Upper lobe of left lung (tissue), 4 donors: ENCODE measurements around the gene OLFML1.

Source experiments
- CTCF ChIP-seq, 6 experiments: fragments of 450-650 bp in 4 of 6; fragments of 200-600 bp in 2 of 6; sonication (generic) in 2 of 6; IDR thresholded peaks; one replicate each; pipeline ENCODE4 v1.5.1; 2016 to 2019; ENCODE audit warnings: antibody characterized with exemption in 6 of 6
- POLR2A ChIP-seq, 4 donors: fragments of 450-650 bp; IDR thresholded peaks; one replicate each; pipeline ENCODE4 v1.5.1; 2016 to 2017; ENCODE audit warnings: antibody characterized with exemption in 4 of 4, mild to moderate bottlenecking in 2 of 4

GRCh38 chr11:7520011-7520942 lies 35.0 kb downstream of the OLFML1 start:
- TF ChIP-seq POLR2A (IDR thresholded peaks at IDR 0.05), result no peak
- no peak for TF ChIP-seq CTCF (IDR thresholded peaks at IDR 0.05)
